H1 (cell line): ENCODE data around the gene ALOX5. TPM values are rescaled to one million over a fixed set of nuclear protein-coding genes. Genes with fewer than 3 reads are reported as not detected.

ENCODE experiments used
- CTCF ChIA-PET: fragments of 300-600 bp; sonication (Branson Sonifier 250); formaldehyde crosslinking; loops from one replicate; lab custom pipeline; 2021; ENCODE audit not compliant: partially characterized antibody; lab: Charles Lee
- POLR2A ChIA-PET: fragments of 300-600 bp; sonication (Branson Sonifier 250); formaldehyde crosslinking; loops from one replicate; lab custom pipeline; 2021; ENCODE audit warnings: inconsistent platforms; ENCODE audit not compliant: partially characterized antibody; lab: Charles Lee
- DNase-seq, 2 experiments: peaks; one replicate each; pipeline versions ENCODE4 v3.0.0 to v3.0.0-alpha.2; 2010 to 2022; ENCODE audit warnings: low spot score in 2 of 2, low read depth in 1 of 2, mixed read lengths in 1 of 2
- FAIRE-seq: peaks from 2 replicates; lab custom pipeline; 2011; peaks lifted over from hg19 to GRCh38; lab: Jason Lieb, UNC
- H2AFZ ChIP-seq: 2 replicates; pipeline ENCODE4 v1.8.1; 2012; ENCODE audit warnings: low read length, inconsistent platforms
- H2AK5ac ChIP-seq: 2 replicates; pipeline ENCODE4 v1.6.1; 2013; ENCODE audit warnings: low read depth, low read length
- H2BK120ac ChIP-seq: replicated peaks from 2 replicates; pipeline ENCODE3; 2013; ENCODE audit warnings: low read depth, low read length, inconsistent platforms
- H2BK12ac ChIP-seq: 2 replicates; pipeline ENCODE4 v1.6.1; 2013; ENCODE audit warnings: low read depth, low read length
- H2BK15ac ChIP-seq: 2 replicates; pipeline ENCODE4 v1.6.1; 2013; ENCODE audit warnings: low read length
- H2BK20ac ChIP-seq: 2 replicates; pipeline ENCODE4 v1.6.1; 2013; ENCODE audit warnings: low read length
- H2BK5ac ChIP-seq: 2 replicates; pipeline ENCODE4 v1.6.1; 2013; ENCODE audit warnings: low read depth, low read length
- H3K14ac ChIP-seq: 2 replicates; pipeline ENCODE4 v1.6.1; 2013; ENCODE audit warnings: inconsistent platforms; ENCODE audit not compliant: insufficient read length
- H3K18ac ChIP-seq: 2 replicates; pipeline ENCODE4 v1.6.1; 2013; ENCODE audit warnings: low read length; ENCODE audit errors: extremely low read depth
- H3K23ac ChIP-seq: 2 replicates; pipeline ENCODE4 v1.6.1; 2013; ENCODE audit warnings: inconsistent platforms; ENCODE audit not compliant: insufficient read length
- H3K23me2 ChIP-seq: 2 replicates; pipeline ENCODE4 v1.6.1; 2013; ENCODE audit warnings: low read depth, low read length
- H3K27ac ChIP-seq: 2 replicates; pipeline ENCODE4 v1.6.1; 2011; ENCODE audit warnings: low read depth, low read length, inconsistent platforms
- H3K27me3 ChIP-seq, 4 experiments: replicated peaks in 1 of 4; 1 replicate in 1 of 4; 2 replicates in 3 of 4; pipeline versions ENCODE4 v1.6.1 to v1.8.1; 2011 to 2013; ENCODE audit warnings: low read length in 3 of 4, mild to moderate bottlenecking in 3 of 4, inconsistent platforms in 2 of 4, mixed read lengths in 2 of 4, moderate library complexity in 1 of 4; ENCODE audit not compliant: control insufficient read depth in 3 of 4, insufficient read depth in 3 of 4; ENCODE audit errors: extremely low read depth in 1 of 4
- H3K36me3 ChIP-seq, 4 experiments: 2 replicates each; pipeline versions ENCODE4 v1.6.1 to v1.8.1; 2011 to 2013; ENCODE audit warnings: mild to moderate bottlenecking in 4 of 4, low read length in 3 of 4, moderate library complexity in 2 of 4, control low read depth in 1 of 4, inconsistent platforms in 1 of 4; ENCODE audit not compliant: insufficient read depth in 4 of 4, control insufficient read depth in 2 of 4
- H3K4ac ChIP-seq: replicated peaks from 2 replicates; pipeline ENCODE3; 2013; ENCODE audit warnings: low read length, low read depth, mixed read lengths, inconsistent platforms; ENCODE audit not compliant: insufficient read length
- H3K4me1 ChIP-seq, 4 experiments: replicated peaks in 1 of 4; 1 replicate in 1 of 4; 2 replicates in 3 of 4; pipeline versions ENCODE4 v1.6.1 to v1.8.1; 2011 to 2013; ENCODE audit warnings: low read length in 3 of 4, inconsistent platforms in 2 of 4, mixed read lengths in 1 of 4; ENCODE audit not compliant: insufficient read depth in 4 of 4, control insufficient read depth in 3 of 4
- H3K4me2 ChIP-seq, 2 experiments: 2 replicates each; pipeline versions ENCODE4 v1.6.1 to v1.8.1; 2011 to 2013; ENCODE audit warnings: low read depth in 2 of 2, low read length in 2 of 2, control low read depth in 1 of 2, inconsistent platforms in 1 of 2, mild to moderate bottlenecking in 1 of 2; ENCODE audit not compliant: insufficient read depth in 1 of 2
- H3K4me3 ChIP-seq, 4 experiments: fragments of 200-600, 300-600 bp in 1 of 4; sonication (generic), shearing (Covaris generic), sonication (Bioruptor Twin) in 1 of 4; 2 replicates each; pipeline versions ENCODE4 v1.5.1 to v1.8.1; 2011 to 2016; ENCODE audit warnings: low read length in 4 of 4, low read depth in 3 of 4, control low read depth in 2 of 4, inconsistent platforms in 2 of 4, mild to moderate bottlenecking in 2 of 4, mixed read lengths in 1 of 4, moderate library complexity in 1 of 4; ENCODE audit not compliant: insufficient read depth in 2 of 4; ENCODE audit errors: extremely low read depth in 1 of 4
- H3K56ac ChIP-seq: replicated peaks from 2 replicates; pipeline ENCODE3; 2013; ENCODE audit warnings: low read depth, mild to moderate bottlenecking, mixed read lengths, low read length, inconsistent platforms; ENCODE audit not compliant: insufficient read length
- H3K79me1 ChIP-seq: 2 replicates; pipeline ENCODE4 v1.6.1; 2013; ENCODE audit warnings: low read depth, low read length, control low read depth
- H3K79me2 ChIP-seq, 2 experiments: 2 replicates each; pipeline versions ENCODE4 v1.6.1 to v1.8.1; 2012 to 2013; ENCODE audit warnings: low read length in 2 of 2, mild to moderate bottlenecking in 2 of 2, inconsistent platforms in 1 of 2; ENCODE audit not compliant: insufficient read depth in 2 of 2, control insufficient read depth in 1 of 2
- H3K9ac ChIP-seq, 4 experiments: replicated peaks in 1 of 4; 1 replicate in 1 of 4; 2 replicates in 3 of 4; pipeline versions ENCODE4 v1.6.1 to v1.8.1; 2011 to 2013; ENCODE audit warnings: low read depth in 3 of 4, low read length in 3 of 4, control low read depth in 2 of 4, mild to moderate bottlenecking in 2 of 4, moderate library complexity in 2 of 4, inconsistent platforms in 1 of 4; ENCODE audit errors: extremely low read depth in 1 of 4
- H3K9me3 ChIP-seq, 2 experiments: 2 replicates each; pipeline versions ENCODE4 v1.6.1 to v1.8.1; 2012 to 2013; ENCODE audit warnings: mild to moderate bottlenecking in 2 of 2, moderate library complexity in 2 of 2, control low read depth in 1 of 2, inconsistent platforms in 1 of 2, low read depth in 1 of 2, low read length in 1 of 2, mixed read lengths in 1 of 2; ENCODE audit not compliant: insufficient read depth in 2 of 2
- H4K20me1 ChIP-seq, 2 experiments: replicated peaks in 1 of 2; 2 replicates each; pipeline versions ENCODE3 to v1.8.1; 2011 to 2013; ENCODE audit warnings: inconsistent platforms in 2 of 2, low read length in 2 of 2, mild to moderate bottlenecking in 1 of 2; ENCODE audit not compliant: insufficient read depth in 2 of 2, control insufficient read depth in 1 of 2
- H4K5ac ChIP-seq: 2 replicates; pipeline ENCODE4 v1.6.1; 2013; ENCODE audit warnings: low read length, low read depth, mixed read lengths, inconsistent platforms; ENCODE audit not compliant: insufficient read length
- H4K8ac ChIP-seq: 2 replicates; pipeline ENCODE4 v1.8.0; 2013; ENCODE audit warnings: mild to moderate bottlenecking, moderate library complexity, low read length, inconsistent platforms; ENCODE audit not compliant: insufficient read depth; ENCODE audit errors: extremely low read depth
- H4K91ac ChIP-seq: replicated peaks from 2 replicates; pipeline ENCODE3; 2013; ENCODE audit warnings: low read length, mixed read lengths, inconsistent platforms; ENCODE audit not compliant: insufficient read length
- YY1 ChIP-seq: IDR thresholded peaks from 2 replicates; pipeline ENCODE4 v1.6.1; 2011; ENCODE audit warnings: low read depth, mild to moderate bottlenecking, low read length
- WGBS, 2 experiments: shearing (Covaris generic) in 1 of 2; methylation state at CpG; one replicate each; pipeline versions ENCODE4 v1.1.6 to v1.1.7; 2013 to 2015; ENCODE audit warnings: low lambda C conversion rate in 2 of 2, mixed read lengths in 2 of 2, inconsistent platforms in 1 of 2, low coverage in 1 of 2, missing lambda C conversion rate in 1 of 2; ENCODE audit not compliant: insufficient replicate concordance in 2 of 2, insufficient coverage in 1 of 2, insufficient read length in 1 of 2; ENCODE audit errors: extremely low coverage in 1 of 2, missing lambda C conversion rate in 1 of 2; 5-methylcytosine and 5-hydroxymethylcytosine counted together
- polyA plus RNA-seq, 7 experiments: library from polyadenylated mRNA; depleted of rRNA in 3 of 7; stranded (reverse) in 5 of 7; unstranded in 2 of 7; fragments of >200 nt in 5 of 7; fragments of 200-250 nt in 2 of 7; gene quantifications; 1 replicate in 5 of 7; 2 replicates in 1 of 7; 4 replicates in 1 of 7; pipeline versions ENCODE4 v1.2.1 to v1.2.3, GENCODE V29; 2011 to 2013; ENCODE audit warnings: missing spikeins in 2 of 7, mixed read lengths in 2 of 7
- total RNA-seq: library from RNA; stranded (reverse); fragmentation: NEBNext Ultra II Directional; extraction: Animal tissue kit (Norgen Biotek cat#: 25700); gene quantifications from 2 replicates; pipeline ENCODE4 v1.2.1, GENCODE V29; 2021

ALOX5 gene
- total and polyA plus RNA-seq, 2 of the 8 experiments (the other 6 are each of a cell fraction or from before 2014, with no cell fraction given) = 1.6 to 3.8 TPM

DNA sequence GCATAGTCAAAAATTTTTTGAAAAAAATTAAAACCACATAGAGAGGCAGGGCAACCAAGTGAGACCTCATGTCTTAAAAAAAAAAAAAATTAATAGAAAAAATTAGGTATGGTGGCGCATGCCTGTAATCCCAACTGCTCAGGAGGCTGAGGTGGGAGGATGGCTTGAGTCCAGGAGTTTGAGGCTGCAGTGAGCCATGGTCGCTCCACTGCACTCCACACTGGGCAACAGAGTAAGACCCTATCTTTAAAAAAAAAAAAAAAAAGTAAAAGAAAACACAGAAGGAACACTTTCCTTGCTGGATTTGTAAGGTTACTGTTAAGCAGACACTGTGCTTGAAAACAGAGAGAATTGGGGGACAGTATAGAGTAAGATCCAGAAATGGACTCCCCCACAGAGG is 58.1 kb downstream of the ALOX5 start:
- no peak overlapping the region for H2BK20ac ChIP-seq
- FAIRE-seq = no peak
- H4K20me1 ChIP-seq = no peaks in the 10 kb centered on the region
- no peak overlapping the region for H3K56ac ChIP-seq
- H3K4me3 ChIP-seq = no peak overlapping the region
- no peak overlapping the region for H3K27ac ChIP-seq
- DNase-seq = no peak
- H3K36me3 ChIP-seq = no peaks in the 10 kb centered on the region
- H2AFZ ChIP-seq = no peak overlapping the region
- H4K8ac ChIP-seq = no peak overlapping the region
- H3K4ac ChIP-seq = no peak overlapping the region
- H2AK5ac ChIP-seq = no peak overlapping the region
- H3K18ac ChIP-seq = no peak overlapping the region
- CTCF ChIA-PET = no interaction called here
- no peak overlapping the region for H4K5ac ChIP-seq
- no peak overlapping the region for H2BK5ac ChIP-seq
- H3K4me1 ChIP-seq = peaks cover 4 to 12% (median 7%) of the 10 kb centered on the region in 4 experiments
- H3K9me3 ChIP-seq = no peaks in the 10 kb centered on the region
- H3K23ac ChIP-seq = no peak overlapping the region
- no peak overlapping the region for H4K91ac ChIP-seq
- no peak overlapping the region for H3K4me2 ChIP-seq
- H3K79me1 ChIP-seq = no peaks in the 10 kb centered on the region
- H3K79me2 ChIP-seq = no peaks in the 10 kb centered on the region
- H3K14ac ChIP-seq = no peak overlapping the region
- no peak overlapping the region for H2BK12ac ChIP-seq
- H3K27me3 ChIP-seq = no peaks in the 10 kb centered on the region
- WGBS, 2 experiments = 85% methylated on average over 2 of the region's 2 CpGs; no CpG with 5 or more reads in 1 of the 2 experiments
- H3K23me2 ChIP-seq = no peaks in the 10 kb centered on the region
- H3K9ac ChIP-seq = no peak overlapping the region
- no peak overlapping the region for H2BK15ac ChIP-seq
- POLR2A ChIA-PET = no interaction called here
- no peak overlapping the region for H2BK120ac ChIP-seq
- TF ChIP-seq YY1 = no peak
